Upper lobe of left lung (tissue), 6 donors: Measurements from ENCODE around the gene MCM6. TPM values are rescaled to one million over a fixed set of nuclear protein-coding genes. Genes with fewer than 3 reads are reported as not detected.

Experiments
- ATAC-seq, 2 donors: fragments of 200-7000 bp; cut with Tn5 transposase; one replicate each; pipeline ENCODE4 v1.9.1; 2022; ENCODE audit warnings: mild to moderate bottlenecking in 2 of 2, moderate library complexity in 2 of 2; ENCODE audit not compliant: low FRiP score in 2 of 2
- DNase-seq, 2 donors: peaks; one replicate each; pipeline ENCODE4 v3.0.0-alpha.2; 2019 to 2020
- H3K27ac ChIP-seq, 4 donors: fragments of 200-600 bp; sonication (generic); one replicate each; pipeline ENCODE4 v1.5.1; 2016 to 2019
- H3K27me3 ChIP-seq, 4 donors: fragments of 200-600 bp; sonication (generic); one replicate each; pipeline ENCODE4 v1.5.1; 2017 to 2019
- H3K36me3 ChIP-seq, 4 donors: fragments of 200-600 bp; sonication (generic); one replicate each; pipeline ENCODE4 v1.5.1; 2016 to 2019
- H3K4me1 ChIP-seq, 4 donors: fragments of 200-600 bp; sonication (generic); one replicate each; pipeline ENCODE4 v1.5.1; 2018 to 2019
- H3K4me3 ChIP-seq, 4 donors: fragments of 200-600 bp; sonication (generic); one replicate each; pipeline ENCODE4 v1.5.1; 2017 to 2019; ENCODE audit warnings: mild to moderate bottlenecking in 2 of 4, moderate library complexity in 1 of 4
- H3K9me3 ChIP-seq, 4 donors: fragments of 200-600 bp; sonication (generic); one replicate each; pipeline ENCODE4 v1.5.1; 2018 to 2019
- EP300 ChIP-seq, 4 donors: sonication (generic); formaldehyde crosslinking; IDR thresholded peaks; one replicate each; pipeline ENCODE4 v1.5.1; 2017; ENCODE audit warnings: antibody characterized with exemption in 4 of 4, control low read depth in 2 of 4
- POLR2A ChIP-seq, 4 donors: fragments of 450-650 bp; IDR thresholded peaks; one replicate each; pipeline ENCODE4 v1.5.1; 2016 to 2017; ENCODE audit warnings: antibody characterized with exemption in 4 of 4, mild to moderate bottlenecking in 2 of 4
- POLR2AphosphoS5 ChIP-seq, 2 donors: sonication (generic); formaldehyde crosslinking; IDR thresholded peaks; one replicate each; pipeline ENCODE4 v1.5.1; 2017; ENCODE audit warnings: antibody characterized with exemption in 2 of 2
- WGBS, 2 donors: methylation state at CpG; one replicate each; pipeline ENCODE4 v1.1.5; 2017 to 2018; 5-methylcytosine and 5-hydroxymethylcytosine counted together
- total RNA-seq, 6 donors: library from RNA; depleted of rRNA in 4 of 6; stranded (reverse); fragments of >200 nt in 4 of 6; gene quantifications; one replicate each; pipeline versions ENCODE4 v1.1.0 to v1.2.1, GENCODE V29; 2016 to 2021
- TF ChIP-seq, protein P1 (sequence below), 6 experiments: fragments of 450-650 bp in 4 of 6; fragments of 200-600 bp in 2 of 6; sonication (generic) in 2 of 6; IDR thresholded peaks; one replicate each; pipeline ENCODE4 v1.5.1; 2016 to 2019; ENCODE audit warnings: antibody characterized with exemption in 6 of 6
- donor health status: DM: no; HTN: no; CAD: no; lungs with moderate emphysema.
- donor health status: DM: no; HTN: yes; CAD: no; lungs with severe emphysema.

MCM6 gene
- total RNA-seq, 6 donors from 2014 or later = 4.2 to 10.5 (median 7.6) TPM

DNA sequence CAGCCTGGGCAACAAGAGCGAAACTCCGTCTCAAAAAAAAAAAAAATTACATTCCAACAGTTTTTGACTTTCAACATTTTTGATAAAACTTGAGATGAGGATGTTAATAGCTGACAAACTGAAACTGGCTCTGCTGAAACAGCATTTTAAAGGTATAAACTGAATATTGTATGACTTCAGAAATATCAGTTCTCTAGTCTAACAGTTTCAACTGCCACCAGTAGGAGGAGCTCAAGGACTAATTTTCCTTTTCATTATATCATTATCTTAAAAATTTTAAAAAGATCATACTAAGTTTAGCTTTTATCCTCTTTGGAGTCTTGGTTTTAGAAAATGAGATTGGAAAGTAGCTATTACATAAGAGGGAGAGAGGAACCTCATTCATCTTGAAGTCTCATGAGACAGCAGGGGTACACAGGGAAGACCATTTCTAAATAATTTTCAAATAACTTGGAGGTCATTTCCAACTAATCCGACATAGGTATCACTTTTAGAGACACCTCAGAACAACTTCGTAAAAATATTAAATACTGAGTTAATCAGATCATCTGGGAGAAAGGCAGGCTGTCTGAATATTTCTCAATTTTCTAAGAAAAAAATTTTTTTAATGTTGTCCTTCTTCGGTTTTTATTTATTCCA lies 37.6 kb upstream of the MCM6 start:
- Histone ChIP-seq H3K9me3 (no peaks in the 10 kb centered on the region), H3K4me1 (no peaks in the 10 kb centered on the region), H3K27me3 (no peaks in the 10 kb centered on the region), H3K4me3 (no peak overlapping the region), H3K36me3 (peaks cover 0 to 40% (median 3%) of the 10 kb centered on the region in 4 donors), H3K27ac (no peak overlapping the region)
- no peak for DNase-seq
- 82 to 89% methylated on average over 5 of the region's 5 CpGs for WGBS, 2 donors
- TF ChIP-seq, protein P1, sequence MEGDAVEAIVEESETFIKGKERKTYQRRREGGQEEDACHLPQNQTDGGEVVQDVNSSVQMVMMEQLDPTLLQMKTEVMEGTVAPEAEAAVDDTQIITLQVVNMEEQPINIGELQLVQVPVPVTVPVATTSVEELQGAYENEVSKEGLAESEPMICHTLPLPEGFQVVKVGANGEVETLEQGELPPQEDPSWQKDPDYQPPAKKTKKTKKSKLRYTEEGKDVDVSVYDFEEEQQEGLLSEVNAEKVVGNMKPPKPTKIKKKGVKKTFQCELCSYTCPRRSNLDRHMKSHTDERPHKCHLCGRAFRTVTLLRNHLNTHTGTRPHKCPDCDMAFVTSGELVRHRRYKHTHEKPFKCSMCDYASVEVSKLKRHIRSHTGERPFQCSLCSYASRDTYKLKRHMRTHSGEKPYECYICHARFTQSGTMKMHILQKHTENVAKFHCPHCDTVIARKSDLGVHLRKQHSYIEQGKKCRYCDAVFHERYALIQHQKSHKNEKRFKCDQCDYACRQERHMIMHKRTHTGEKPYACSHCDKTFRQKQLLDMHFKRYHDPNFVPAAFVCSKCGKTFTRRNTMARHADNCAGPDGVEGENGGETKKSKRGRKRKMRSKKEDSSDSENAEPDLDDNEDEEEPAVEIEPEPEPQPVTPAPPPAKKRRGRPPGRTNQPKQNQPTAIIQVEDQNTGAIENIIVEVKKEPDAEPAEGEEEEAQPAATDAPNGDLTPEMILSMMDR (IDR thresholded peaks at IDR 0.05) = peak; percentile 53 to 75 (median 72)
- TF ChIP-seq POLR2AphosphoS5 (IDR thresholded peaks at IDR 0.05) = no peak
- peak in 1 of 2 donors; percentile 59 for ATAC-seq

DNA sequence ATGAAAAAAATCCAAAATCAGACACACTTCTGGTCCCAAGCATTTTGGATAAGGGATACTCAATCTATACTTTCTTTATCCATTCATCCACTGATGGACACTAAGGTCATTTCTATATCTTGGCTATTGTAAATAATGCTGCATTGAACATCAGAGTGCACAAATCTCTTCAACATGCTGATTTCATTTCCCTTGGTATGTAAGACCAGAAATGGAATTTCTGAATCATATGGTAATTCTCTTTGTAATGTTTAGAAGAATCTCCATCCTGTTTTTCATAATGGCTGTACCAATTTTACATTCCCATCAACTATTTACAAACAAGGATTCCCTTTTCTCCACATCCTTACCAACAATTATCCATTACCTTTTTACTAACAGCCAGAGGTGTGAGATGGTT lies 33.7 kb upstream of the MCM6 start:
- no peak overlapping the region for H3K4me3 ChIP-seq
- no peak for ATAC-seq
- no peaks in the 10 kb centered on the region for H3K9me3 ChIP-seq
- H3K27ac ChIP-seq = no peak overlapping the region
- peaks cover 5 to 56% (median 9%) of the 10 kb centered on the region in 4 donors for H3K36me3 ChIP-seq
- H3K27me3 ChIP-seq = no peaks in the 10 kb centered on the region
- no peaks in the 10 kb centered on the region for H3K4me1 ChIP-seq
- no peak for DNase-seq
- TF ChIP-seq POLR2A (IDR thresholded peaks at IDR 0.05) (no peak), EP300 (IDR thresholded peaks at IDR 0.05) (no peak), POLR2AphosphoS5 (IDR thresholded peaks at IDR 0.05) (no peak)
- TF ChIP-seq, protein P1 (IDR thresholded peaks at IDR 0.05) = no peak

DNA sequence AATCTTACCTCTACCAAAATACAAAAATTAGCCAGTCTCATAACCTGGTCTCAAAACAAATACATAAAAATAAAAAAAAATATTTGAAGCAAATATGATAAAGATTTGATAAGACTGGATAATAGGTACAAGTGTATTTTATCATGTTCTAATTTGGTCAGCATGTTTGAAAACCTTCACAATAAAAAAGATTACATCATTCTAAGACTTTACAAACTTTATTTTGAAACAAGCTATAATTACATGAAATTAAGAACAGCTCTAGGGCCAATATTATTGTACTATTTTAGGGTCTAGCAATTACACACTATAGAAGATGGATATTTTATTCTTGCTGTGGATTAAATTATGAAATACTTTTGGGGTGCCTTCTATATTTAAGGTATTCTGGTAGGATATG lies 29.4 kb upstream of the MCM6 start:
- H3K36me3 ChIP-seq = peaks cover 5 to 40% (median 9%) of the 10 kb centered on the region in 4 donors
- DNase-seq = no peak
- H3K27me3 ChIP-seq = no peaks in the 10 kb centered on the region
- no peaks in the 10 kb centered on the region for H3K4me1 ChIP-seq
- TF ChIP-seq POLR2AphosphoS5 (IDR thresholded peaks at IDR 0.05) = no peak
- TF ChIP-seq, protein P1 (IDR thresholded peaks at IDR 0.05) = no peak
- TF ChIP-seq EP300 (IDR thresholded peaks at IDR 0.05) = no peak
- no peak for TF ChIP-seq POLR2A (IDR thresholded peaks at IDR 0.05)
- no peak overlapping the region for H3K27ac ChIP-seq
- H3K9me3 ChIP-seq = no peaks in the 10 kb centered on the region
- no peak for ATAC-seq
- H3K4me3 ChIP-seq = no peak overlapping the region

DNA sequence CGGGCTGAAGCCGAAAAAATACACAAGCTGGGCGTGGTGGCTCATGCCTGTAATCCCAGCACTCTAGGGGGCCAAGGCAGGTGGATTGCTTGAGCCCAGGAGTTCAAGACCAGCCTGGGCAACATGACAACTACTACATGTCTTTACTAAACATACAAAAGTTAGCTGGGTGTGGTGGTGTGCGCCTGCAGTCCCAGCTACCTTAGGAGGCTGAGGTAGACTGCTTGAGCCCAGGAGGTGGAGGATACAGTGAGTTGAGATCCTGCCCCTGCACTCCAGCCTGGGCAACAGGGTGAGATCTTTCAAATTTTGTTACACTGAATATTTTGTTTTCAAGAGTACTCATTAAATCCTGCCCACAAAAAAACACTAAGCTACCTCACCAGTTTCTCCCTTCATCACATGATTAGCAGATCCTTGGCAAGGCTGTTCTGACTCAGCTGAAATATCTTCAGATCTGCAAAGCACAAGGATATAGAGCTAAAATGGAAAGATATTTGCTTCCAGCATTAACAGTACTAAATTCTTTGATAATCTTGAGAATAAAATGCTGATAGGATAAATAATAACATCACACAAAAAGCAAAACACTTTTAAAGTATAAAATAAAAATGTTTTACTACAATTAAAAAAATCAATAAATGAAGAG lies 28.2 kb upstream of the MCM6 start:
- Histone ChIP-seq H3K27me3 (no peaks in the 10 kb centered on the region), H3K4me3 (no peak overlapping the region), H3K9me3 (no peaks in the 10 kb centered on the region), H3K4me1 (no peaks in the 10 kb centered on the region), H3K36me3 (peaks cover 5 to 29% (median 9%) of the 10 kb centered on the region in 4 donors), H3K27ac (no peak overlapping the region)
- WGBS, 2 donors = 74 to 92% methylated on average over 3 to 4 of the region's 4 CpGs
- no peak for DNase-seq
- TF ChIP-seq POLR2AphosphoS5 (IDR thresholded peaks at IDR 0.05) (no peak), EP300 (IDR thresholded peaks at IDR 0.05) (no peak), POLR2A (IDR thresholded peaks at IDR 0.05) (no peak)
- TF ChIP-seq, protein P1 (IDR thresholded peaks at IDR 0.05) = no peak
- no peak for ATAC-seq

DNA sequence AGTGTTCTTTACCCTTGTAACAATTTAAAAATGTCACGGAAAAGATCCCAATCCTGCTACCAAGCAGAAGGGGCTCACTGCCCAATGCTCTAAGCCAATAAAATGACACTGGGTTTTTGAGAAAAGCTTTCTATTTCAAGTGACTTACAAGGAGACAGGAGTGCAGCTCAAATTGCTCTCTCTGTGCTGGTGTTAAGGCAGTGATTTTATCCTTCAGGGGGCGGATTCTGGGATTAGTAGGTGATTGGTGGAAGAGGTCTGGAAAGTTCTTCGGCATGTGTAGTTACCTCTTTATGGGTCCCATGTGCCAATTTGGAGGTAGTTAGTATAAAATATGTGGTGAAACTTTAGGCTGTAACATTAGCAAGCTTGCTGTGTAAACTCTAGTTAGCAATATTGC lies 27.4 kb upstream of the MCM6 start:
- no peaks in the 10 kb centered on the region for H3K4me1 ChIP-seq
- peaks cover 5 to 24% (median 6%) of the 10 kb centered on the region in 4 donors for H3K36me3 ChIP-seq
- no peak for TF ChIP-seq POLR2A (IDR thresholded peaks at IDR 0.05)
- no peak for TF ChIP-seq POLR2AphosphoS5 (IDR thresholded peaks at IDR 0.05)
- TF ChIP-seq, protein P1 (IDR thresholded peaks at IDR 0.05) = no peak
- no peak for TF ChIP-seq EP300 (IDR thresholded peaks at IDR 0.05)
- no peak overlapping the region for H3K27ac ChIP-seq
- H3K9me3 ChIP-seq = no peaks in the 10 kb centered on the region
- no peak for DNase-seq
- no peak overlapping the region for H3K4me3 ChIP-seq
- no peak for ATAC-seq
- H3K27me3 ChIP-seq = no peaks in the 10 kb centered on the region
- 85 to 90% methylated on average over 3 of the region's 3 CpGs for WGBS, 2 donors
